OCI-M2 (cell line): ENCODE measurements around the gene NBDY.
"Not testable (repeated sequence)": the region's sequence is repeated elsewhere in the genome, so short reads cannot be mapped to it uniquely, and the experiment has no call there.

Source experiments
- DNase-seq: peaks from one replicate; lab custom pipeline; 2025; ENCODE audit not compliant: unreplicated experiment; lab: John Stamatoyannopoulos, UW

Gene NBDY

GRCh38 chrX:56798866-56799758 lies 70.1 kb downstream of the NBDY start:
- no peak for DNase-seq

GRCh38 chrX:56800307-56800706 lies 71.3 kb downstream of the NBDY start:
- no peak for DNase-seq

DNA sequence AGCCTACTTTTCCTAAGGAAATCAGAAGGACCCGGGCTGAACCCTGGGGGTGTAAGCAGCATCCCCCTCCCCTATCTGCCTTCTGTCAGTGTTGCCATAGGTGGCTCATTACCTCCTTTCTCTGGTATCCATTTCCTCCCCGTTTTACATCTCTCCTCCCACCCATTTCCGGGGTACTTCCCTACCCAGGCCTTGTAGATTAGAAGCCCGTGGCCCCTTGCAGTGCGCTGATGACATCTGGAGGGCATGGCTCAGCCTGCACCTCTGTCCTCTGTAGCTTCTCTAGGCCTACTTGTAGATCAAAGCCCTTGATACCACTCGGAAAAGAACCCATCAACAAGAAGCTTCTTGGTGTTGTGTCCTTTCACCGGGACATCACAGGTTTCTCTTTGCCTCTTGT lies 71.8 kb downstream of the NBDY start:
- no peak for DNase-seq

GRCh38 chrX:56802428-56802827 lies 73.4 kb downstream of the NBDY start:
- DNase-seq = no peak

GRCh38 chrX:56802921-56803849 lies 74.1 kb downstream of the NBDY start:
- DNase-seq = peak; percentile 4

DNA sequence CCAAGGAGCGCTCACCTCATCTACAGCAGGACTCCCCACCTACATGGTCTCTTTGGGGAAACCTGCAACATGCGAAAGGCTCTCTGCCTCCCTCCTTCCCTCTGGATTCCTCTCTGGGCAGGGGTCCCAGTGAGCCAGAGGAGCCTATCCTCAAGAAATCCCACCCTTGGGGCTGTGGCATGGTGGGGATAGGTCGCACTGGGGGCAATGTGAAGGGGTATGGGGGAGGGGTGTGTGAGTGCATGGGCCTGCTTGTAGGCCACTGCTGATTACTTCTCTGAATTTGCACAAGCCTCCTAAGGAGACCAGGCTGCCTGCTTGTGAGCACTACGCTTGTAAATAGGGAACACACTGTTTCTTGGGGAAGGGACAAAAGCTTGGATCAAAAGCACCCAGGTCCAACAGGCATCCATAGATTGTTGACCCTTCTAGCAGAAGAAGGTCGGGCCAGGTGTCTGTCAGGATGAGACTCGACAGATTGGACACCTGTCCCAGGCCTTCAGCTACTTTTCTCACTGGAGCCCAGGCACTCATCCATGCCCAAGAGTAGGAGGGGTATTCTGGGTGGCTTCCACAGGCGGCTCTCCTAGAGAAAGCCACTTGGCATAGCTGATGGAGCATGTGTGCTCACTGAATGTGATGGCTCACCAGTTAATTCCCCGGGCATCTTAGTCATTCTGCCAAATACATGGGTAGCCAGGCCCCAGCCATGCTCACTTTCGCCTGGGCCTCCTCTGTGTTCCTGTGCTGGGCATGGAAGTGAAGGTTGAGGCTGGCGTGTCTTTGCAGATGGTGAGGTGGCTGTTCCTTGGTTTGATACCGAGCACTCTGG lies 75.0 kb downstream of the NBDY start:
- DNase-seq = no peak

- DNase-seq = no peak
Measured at GRCh38 chrX:56804867-56805266, 75.8 kb downstream of the NBDY start.

- no peak for DNase-seq
Measured at GRCh38 chrX:56805399-56805798, 76.4 kb downstream of the NBDY start.

DNA sequence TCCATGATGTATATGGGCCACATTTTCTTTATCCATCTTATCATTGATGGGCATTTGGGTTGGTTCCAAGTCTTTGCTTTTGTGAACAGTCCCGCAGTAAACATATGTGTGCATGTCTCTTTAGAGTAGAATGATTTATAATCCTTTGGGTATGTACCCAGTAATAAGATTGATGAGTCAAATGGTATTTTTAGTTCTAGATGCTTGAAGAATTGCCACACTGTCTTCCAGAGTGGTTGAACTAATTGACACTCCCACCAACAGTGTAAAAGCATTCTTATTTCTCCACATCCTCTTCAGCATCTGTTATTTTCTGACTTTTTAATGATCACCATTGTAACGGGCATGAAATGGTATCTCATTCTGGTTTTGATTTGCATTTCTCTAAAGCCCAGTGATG lies 77.1 kb downstream of the NBDY start:
- not testable (repeated sequence) for DNase-seq

- no peak for DNase-seq
Measured at GRCh38 chrX:56811599-56811998, 82.6 kb downstream of the NBDY start.

DNA sequence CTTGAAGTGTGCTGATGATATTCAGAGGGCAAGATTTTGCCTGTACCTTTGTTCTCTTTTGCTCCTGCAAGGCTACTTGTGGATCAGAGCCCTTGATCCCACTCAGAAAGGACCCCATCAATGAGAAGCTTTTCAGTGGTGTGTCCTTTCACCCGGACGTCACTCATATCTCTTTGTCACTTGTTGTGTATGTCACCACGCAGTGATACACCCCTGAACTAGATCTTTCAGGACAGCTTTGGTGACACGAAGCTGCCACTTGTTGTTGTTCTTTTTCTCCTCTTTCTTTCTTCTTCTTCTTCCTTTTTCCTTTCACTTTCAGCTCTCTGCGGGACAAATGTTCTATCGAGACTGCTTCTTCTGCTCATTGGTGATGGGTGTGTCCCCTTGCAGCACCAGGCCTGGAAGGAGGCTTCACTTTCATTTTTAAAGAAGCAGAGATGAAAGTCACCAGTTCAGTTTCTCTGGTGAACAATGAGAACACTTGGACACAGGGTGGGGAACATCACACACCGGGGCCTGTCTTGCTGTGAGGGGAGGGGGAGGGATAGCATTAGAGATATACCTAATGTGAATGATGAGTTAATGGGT lies 83.6 kb downstream of the NBDY start:
- no peak for DNase-seq

GRCh38 chrX:56813318-56813837 lies 84.3 kb downstream of the NBDY start:
- peak; percentile 31 for DNase-seq

- DNase-seq = no peak
Measured at GRCh38 chrX:56817179-56817578, 88.1 kb downstream of the NBDY start.

DNA sequence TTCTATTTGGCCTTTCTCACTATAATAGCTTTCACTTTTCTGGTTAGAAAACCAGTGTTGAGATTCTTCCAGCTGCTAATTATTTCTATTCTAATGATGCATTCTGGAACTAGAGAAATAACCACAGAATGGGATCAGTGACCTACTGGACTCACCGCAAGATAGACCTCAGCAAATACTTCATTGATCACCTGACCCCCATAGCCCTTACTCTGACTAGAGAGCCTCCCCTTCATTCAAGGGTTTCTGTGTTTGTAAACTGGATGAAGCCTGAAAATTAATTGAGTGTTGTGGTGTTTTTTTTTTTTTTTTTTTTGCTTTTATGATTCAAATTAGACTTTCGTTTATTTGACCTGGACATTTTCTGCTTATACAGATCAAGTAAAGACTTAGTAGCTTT lies 97.0 kb downstream of the NBDY start:
- no peak for DNase-seq

DNA sequence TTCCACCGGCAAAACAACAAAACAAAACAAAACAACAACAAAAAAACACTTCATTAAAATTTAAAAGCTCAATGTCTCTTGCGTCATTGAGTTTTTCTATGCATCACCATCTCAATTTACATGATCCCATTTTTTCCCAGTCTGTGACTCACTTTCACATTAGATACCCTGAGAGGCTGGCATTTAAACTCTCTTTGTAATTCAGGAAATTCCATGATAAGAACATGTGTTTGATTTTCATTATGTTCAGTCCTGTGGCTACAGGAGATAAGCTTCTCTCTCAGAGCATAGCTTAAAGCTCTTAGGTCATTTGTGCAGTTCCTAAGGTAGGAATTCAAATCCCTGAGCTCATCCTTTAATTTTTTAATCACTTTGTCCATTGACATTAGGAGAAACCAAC lies 104.6 kb downstream of the NBDY start:
- no peak for DNase-seq

- DNase-seq = no peak
Measured at GRCh38 chrX:56853436-56853835, 124.4 kb downstream of the NBDY start.

DNA sequence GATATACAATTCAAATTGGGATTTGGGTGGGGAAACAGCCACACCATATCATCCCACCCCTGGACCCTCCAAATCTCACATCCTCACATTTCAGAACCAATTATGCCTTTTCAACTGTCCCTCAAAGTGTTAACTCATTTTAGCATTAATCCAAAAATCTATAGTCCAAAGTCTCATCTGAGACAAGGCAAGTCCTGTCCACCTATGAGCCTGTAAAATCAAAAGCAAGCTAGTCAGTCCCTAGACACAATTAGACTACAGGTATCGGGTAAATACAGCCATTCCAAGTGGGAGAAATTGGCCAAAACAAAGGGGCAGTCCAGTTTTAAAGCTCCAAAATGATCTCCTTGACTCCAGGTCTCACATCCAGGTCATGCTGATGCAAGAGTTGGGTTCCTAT lies 128.0 kb downstream of the NBDY start:
- no peak for DNase-seq

- DNase-seq = no peak
Measured at GRCh38 chrX:56860888-56861287, 131.8 kb downstream of the NBDY start.
